GM18502 (cell line): ENCODE measurements around the gene STRN4.

Experiments used
- ATAC-seq: cut with Tn5 transposase; IDR thresholded peaks from one replicate; pipeline ENCODE4 v1.9.1; 2021; ENCODE audit warnings: mild to moderate bottlenecking; ENCODE audit not compliant: unreplicated experiment, poor library complexity

The STRN4 gene

GRCh38 chr19:46745521-46746280 is 549 bp downstream of the STRN4 start, which contains the start of gene FKRP:
TSS of gene FKRP (plus strand) at chr19:46746057. CDS start at chr19:46755451, 9,394 bp downstream.
- ATAC-seq = peak; percentile 36

GRCh38 chr19:46745030-46745429 is 1.2 kb downstream of the STRN4 start:
- ATAC-seq = no peak

GRCh38 chr19:46744005-46744691 is 2.1 kb downstream of the STRN4 start:
- no peak for ATAC-seq

GRCh38 chr19:46742926-46743480 is 3.2 kb downstream of the STRN4 start:
- no peak for ATAC-seq

- ATAC-seq = no peak
These were observed 4.8 kb downstream of the STRN4 start for GRCh38 chr19:46741447-46741846.

GRCh38 chr19:46739290-46739771 is 6.9 kb downstream of the STRN4 start:
- ATAC-seq = no peak

- ATAC-seq = no peak
These were observed 8.5 kb downstream of the STRN4 start for GRCh38 chr19:46737761-46738171.

GRCh38 chr19:46737298-46737654 is 9.0 kb downstream of the STRN4 start:
- ATAC-seq = no peak

GRCh38 chr19:46736531-46737297 is 9.5 kb downstream of the STRN4 start:
- no peak for ATAC-seq

- ATAC-seq = no peak
These were observed 12.5 kb downstream of the STRN4 start for GRCh38 chr19:46733690-46734292.

- no peak for ATAC-seq
These were observed 13.1 kb downstream of the STRN4 start for GRCh38 chr19:46732966-46733689.

GRCh38 chr19:46732172-46732938 is 13.9 kb downstream of the STRN4 start:
- no peak for ATAC-seq

GRCh38 chr19:46731584-46731983 is 14.7 kb downstream of the STRN4 start:
- ATAC-seq = no peak

GRCh38 chr19:46731007-46731501 is 15.2 kb downstream of the STRN4 start:
- no peak for ATAC-seq

- no peak for ATAC-seq
These were observed 15.7 kb downstream of the STRN4 start for GRCh38 chr19:46730595-46730994.

GRCh38 chr19:46730187-46730586 is 16.1 kb downstream of the STRN4 start:
- no peak for ATAC-seq

GRCh38 chr19:46729696-46730095 is 16.6 kb downstream of the STRN4 start:
- ATAC-seq = no peak

- ATAC-seq = no peak
These were observed 17.4 kb downstream of the STRN4 start for GRCh38 chr19:46728693-46729339.
